HG02938 (cell line): ENCODE measurements around the gene KCTD16.

Experiments used
- ATAC-seq: cut with Tn5 transposase; IDR thresholded peaks from one replicate; pipeline ENCODE4 v1.9.1; 2021; ENCODE audit warnings: mild to moderate bottlenecking, moderate library complexity; ENCODE audit not compliant: unreplicated experiment

Gene KCTD16

GRCh38 chr5:144504929-144505577 is 334.4 kb downstream of the KCTD16 start:
- ATAC-seq: no peak

DNA sequence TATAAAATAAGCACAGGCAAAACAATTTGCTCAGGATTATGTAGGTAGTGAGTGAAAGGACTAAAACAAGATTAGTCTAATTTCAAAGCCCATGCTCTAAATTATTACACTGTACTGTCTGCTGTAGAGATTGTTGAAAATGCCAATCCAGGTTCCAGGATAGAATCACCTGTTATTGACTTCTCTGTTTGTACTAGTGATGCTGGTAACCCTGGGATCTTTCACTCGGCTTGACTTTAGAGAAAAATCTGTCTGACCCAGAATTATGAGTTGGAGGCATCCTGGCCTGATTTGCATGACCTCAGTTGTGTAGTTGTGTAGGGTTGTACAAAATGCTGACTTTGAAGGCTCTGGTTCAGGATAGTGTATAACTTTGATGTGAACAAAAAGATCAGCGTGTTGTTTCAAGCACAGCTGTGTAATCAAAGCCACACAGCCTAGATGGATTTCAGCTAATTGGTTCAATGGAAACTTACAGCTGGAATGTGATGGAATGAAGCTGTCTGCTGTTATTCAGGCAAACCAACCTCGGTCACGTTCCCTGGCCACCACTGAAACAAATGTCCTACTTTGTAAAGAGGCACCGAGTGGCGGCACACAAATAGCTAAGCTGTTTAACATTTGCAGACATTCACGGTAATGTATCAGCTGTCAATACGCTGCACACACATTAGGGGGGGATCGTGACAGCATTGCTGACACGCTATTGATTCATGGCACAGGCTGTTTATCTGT is 340.3 kb downstream of the KCTD16 start:
- no peak for ATAC-seq

GRCh38 chr5:144511580-144512072 is 341.0 kb downstream of the KCTD16 start:
- no peak for ATAC-seq

DNA sequence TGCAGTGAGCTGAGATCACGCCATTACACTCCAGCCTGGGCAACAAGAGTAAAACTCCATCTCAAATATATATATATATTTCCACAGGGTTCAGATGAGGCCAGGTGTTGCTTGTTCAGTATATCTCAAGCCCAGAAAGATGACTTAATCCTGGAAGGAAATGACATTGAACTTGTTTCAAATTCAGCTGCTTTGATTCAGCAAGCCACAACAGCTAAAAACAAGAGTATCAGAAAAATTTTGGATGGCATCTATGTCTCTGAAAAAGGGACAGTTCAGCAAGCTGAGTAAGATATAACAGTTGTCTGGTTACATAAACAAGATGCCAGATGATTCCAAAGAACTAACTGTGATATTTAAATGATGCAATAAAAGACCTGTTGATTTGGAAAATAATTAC is 352.0 kb downstream of the KCTD16 start:
- ATAC-seq: no peak

DNA sequence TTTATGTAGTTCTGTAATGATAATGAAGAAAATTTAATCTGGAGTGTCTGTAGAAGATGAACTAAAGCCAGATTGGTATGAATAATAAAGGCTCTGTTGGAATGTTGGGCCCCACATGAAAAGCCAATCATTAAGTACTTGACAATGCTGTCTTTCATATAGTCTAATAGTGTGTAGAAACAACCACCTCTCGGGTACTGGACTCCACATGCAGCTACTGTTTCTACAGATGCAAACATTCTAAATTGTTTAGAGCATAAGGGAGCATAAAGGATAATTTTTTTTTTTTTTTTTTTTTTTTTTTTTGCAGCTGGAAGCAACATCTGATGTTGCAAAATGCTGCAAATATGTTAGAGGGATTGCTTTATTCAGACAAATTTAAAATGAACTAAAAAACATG is 354.3 kb downstream of the KCTD16 start:
- ATAC-seq: no peak

DNA sequence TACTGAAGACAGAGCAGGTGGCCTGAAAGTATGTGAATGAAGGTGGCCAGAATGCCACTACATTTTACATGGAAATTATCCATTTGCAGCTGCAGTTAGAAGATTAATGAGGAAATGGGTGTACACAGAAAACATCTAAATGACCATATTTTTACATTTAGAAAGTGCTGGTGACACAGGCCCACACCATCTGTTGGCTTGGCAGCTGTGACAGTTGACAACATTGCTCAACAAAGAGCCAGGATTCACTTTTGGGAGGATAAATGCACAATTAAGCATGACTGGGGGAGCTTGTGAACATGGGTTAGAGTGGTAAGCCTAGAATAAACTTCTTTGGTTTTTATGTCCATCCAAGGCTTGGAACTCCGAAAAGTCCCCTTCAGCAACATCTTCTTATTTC is 360.5 kb downstream of the KCTD16 start:
- no peak for ATAC-seq
